Breast epithelium (tissue), 3 donors: ENCODE data around the gene RNF224.

Experiments
- CTCF ChIP-seq, 3 donors: fragments of 450-650 bp; IDR thresholded peaks; one replicate each; pipeline ENCODE4 v1.5.1; 2016 to 2017; ENCODE audit warnings: antibody characterized with exemption in 3 of 3, mild to moderate bottlenecking in 3 of 3, moderate library complexity in 3 of 3
- POLR2A ChIP-seq: fragments of 450-650 bp; IDR thresholded peaks from one replicate; pipeline ENCODE4 v1.6.1; 2016; ENCODE audit warnings: antibody characterized with exemption, mild to moderate bottlenecking, moderate library complexity
- POLR2AphosphoS5 ChIP-seq, 3 donors: sonication (generic); formaldehyde crosslinking; IDR thresholded peaks; one replicate each; pipeline ENCODE4 v1.6.1; 2017; ENCODE audit warnings: antibody characterized with exemption in 3 of 3

GRCh38 chr9:137232101-137232500 is 4.8 kb downstream of the RNF224 start:
- TF ChIP-seq CTCF (IDR thresholded peaks at IDR 0.05) (no peak), POLR2A (no peak), POLR2AphosphoS5 (IDR thresholded peaks at IDR 0.05) (no peak)
